WTC11 (cell line): ENCODE results near the gene SALL3. TPM values are rescaled to one million over a fixed set of nuclear protein-coding genes. Genes with fewer than 3 reads are reported as not detected.

Experiments used
- ATAC-seq: fragments of 200-7000 bp; cut with Tn5 transposase; 2 replicates; pipeline ENCODE4 v1.10.0; 2021; ENCODE audit warnings: mild to moderate bottlenecking, moderate library complexity
- CTCF ChIA-PET: fragments of 300-600 bp; sonication (Branson Sonifier 250); formaldehyde crosslinking; loops from one replicate; lab custom pipeline; 2021; ENCODE audit warnings: antibody characterized with exemption; lab: Charles Lee
- POLR2A ChIA-PET: fragments of 350-600 bp; sonication (Branson Sonifier 250); formaldehyde crosslinking; loops from one replicate; lab custom pipeline; 2021; ENCODE audit warnings: antibody characterized with exemption; lab: Charles Lee
- DNase-seq: peaks from one replicate; pipeline ENCODE4 v3.0.0; 2021; ENCODE audit warnings: low spot score
- H3K27ac Mint-ChIP-seq: 2 replicates; pipeline ENCODE4 v1.8.0; 2021; ENCODE audit warnings: mixed read lengths
- H3K27me3 Mint-ChIP-seq: 2 replicates; pipeline ENCODE4 v1.8.0; 2021; ENCODE audit warnings: low read depth, mild to moderate bottlenecking, moderate library complexity, mixed read lengths
- H3K36me3 Mint-ChIP-seq: 2 replicates; pipeline ENCODE4 v1.8.0; 2021; ENCODE audit warnings: mixed read lengths
- H3K4me1 Mint-ChIP-seq: 2 replicates; pipeline ENCODE4 v1.8.0; 2022; ENCODE audit warnings: mixed read lengths
- H3K4me3 Mint-ChIP-seq: 2 replicates; pipeline ENCODE4 v1.8.0; 2021; ENCODE audit warnings: mild to moderate bottlenecking, moderate library complexity, mixed read lengths
- H3K9me3 Mint-ChIP-seq: 2 replicates; pipeline ENCODE4 v1.8.0; 2021; ENCODE audit warnings: mixed read lengths
- AFF4 ChIP-seq: sonication (generic); formaldehyde crosslinking; IDR thresholded peaks from 2 replicates; pipeline ENCODE4 v1.8.1; 2023; ENCODE audit warnings: mild to moderate bottlenecking, missing genetic modification reagents, borderline replicate concordance
- AR ChIP-seq: fragments of 250-450 bp; sonication (Bioruptor Pico); IDR thresholded peaks from 2 replicates; pipeline ENCODE4 v1.9.0; 2021; ENCODE audit warnings: mild to moderate bottlenecking
- ATF1 ChIP-seq: sonication (generic); formaldehyde crosslinking; IDR thresholded peaks from 2 replicates; pipeline ENCODE4 v1.8.1; 2023; ENCODE audit warnings: mild to moderate bottlenecking, moderate library complexity, missing genetic modification reagents
- ATF2 ChIP-seq: sonication (generic); formaldehyde crosslinking; IDR thresholded peaks from 2 replicates; pipeline ENCODE4 v1.8.1; 2022; ENCODE audit warnings: low read depth, missing genetic modification reagents, borderline replicate concordance
- ATF6 ChIP-seq: sonication (generic); formaldehyde crosslinking; IDR thresholded peaks from 2 replicates; pipeline ENCODE4 v1.8.1; 2023; ENCODE audit warnings: mild to moderate bottlenecking, missing genetic modification reagents
- E2F4 ChIP-seq: sonication (generic); formaldehyde crosslinking; IDR thresholded peaks from 2 replicates; pipeline ENCODE4 v1.8.1; 2022; ENCODE audit warnings: low read depth, mild to moderate bottlenecking, moderate library complexity, missing genetic modification reagents, borderline replicate concordance
- ELF4 ChIP-seq: sonication (generic); formaldehyde crosslinking; IDR thresholded peaks from 2 replicates; pipeline ENCODE4 v1.8.1; 2022; ENCODE audit warnings: low read depth, mild to moderate bottlenecking, moderate library complexity, missing genetic modification reagents
- EMX1 ChIP-seq: fragments of 250-450 bp; sonication (Bioruptor Pico); IDR thresholded peaks from 2 replicates; pipeline ENCODE4 v1.8.0; 2021; ENCODE audit warnings: mild to moderate bottlenecking
- FOXK1 ChIP-seq: sonication (generic); formaldehyde crosslinking; IDR thresholded peaks from 2 replicates; pipeline ENCODE4 v1.8.0; 2022; ENCODE audit warnings: mild to moderate bottlenecking, moderate library complexity, missing genetic modification reagents
- FOXP1 ChIP-seq: sonication (generic); formaldehyde crosslinking; IDR thresholded peaks from 2 replicates; pipeline ENCODE4 v1.8.0; 2022; ENCODE audit warnings: missing genetic modification reagents, mild to moderate bottlenecking, moderate library complexity, borderline replicate concordance
- GTF2I ChIP-seq: fragments of 250-450 bp; sonication (Bioruptor Pico); conservative IDR thresholded peaks from 2 replicates; pipeline ENCODE4 v1.4.0; 2021; ENCODE audit warnings: mild to moderate bottlenecking
- HMGA2 ChIP-seq: fragments of 250-450 bp; sonication (Bioruptor Pico); IDR thresholded peaks from 2 replicates; pipeline ENCODE4 v1.4.0; 2021; ENCODE audit warnings: mild to moderate bottlenecking, moderate library complexity
- MLX ChIP-seq: sonication (generic); formaldehyde crosslinking; IDR thresholded peaks from 2 replicates; pipeline ENCODE4 v1.8.1; 2023; ENCODE audit warnings: mild to moderate bottlenecking, missing genetic modification reagents, moderate library complexity
- MYBL2 ChIP-seq: sonication (generic); formaldehyde crosslinking; IDR thresholded peaks from 2 replicates; pipeline ENCODE4 v1.8.1; 2023; ENCODE audit warnings: mild to moderate bottlenecking, moderate library complexity, missing genetic modification reagents
- NFATC4 ChIP-seq: fragments of 250-450 bp; sonication (Bioruptor Pico); IDR thresholded peaks from 2 replicates; pipeline ENCODE4 v1.9.0; 2021; ENCODE audit warnings: mild to moderate bottlenecking
- NR2C2 ChIP-seq: sonication (generic); formaldehyde crosslinking; IDR thresholded peaks from 2 replicates; pipeline ENCODE4 v1.8.0; 2022; ENCODE audit warnings: mild to moderate bottlenecking, missing genetic modification reagents
- RELA ChIP-seq: sonication (generic); formaldehyde crosslinking; IDR thresholded peaks from 2 replicates; pipeline ENCODE4 v1.8.1; 2022; ENCODE audit warnings: missing genetic modification reagents, mild to moderate bottlenecking, borderline replicate concordance
- SMAD4 ChIP-seq: sonication (generic); formaldehyde crosslinking; IDR thresholded peaks from 2 replicates; pipeline ENCODE4 v1.8.0; 2022; ENCODE audit warnings: mild to moderate bottlenecking, missing genetic modification reagents
- TEAD4 ChIP-seq: sonication (generic); formaldehyde crosslinking; IDR thresholded peaks from 2 replicates; pipeline ENCODE4 v1.8.0; 2022; ENCODE audit warnings: mild to moderate bottlenecking, missing genetic modification reagents
- ZNF317 ChIP-seq: sonication (generic); formaldehyde crosslinking; IDR thresholded peaks from 2 replicates; pipeline ENCODE4 v1.8.1; 2023; ENCODE audit warnings: low read depth, mild to moderate bottlenecking, moderate library complexity, missing genetic modification reagents, borderline replicate concordance
- ZNF416 ChIP-seq: fragments of 250-450 bp; sonication (Bioruptor Pico); IDR thresholded peaks from 2 replicates; pipeline ENCODE4 v1.9.0; 2021; ENCODE audit warnings: mild to moderate bottlenecking, inconsistent platforms
- ZNF512 ChIP-seq: sonication (generic); formaldehyde crosslinking; IDR thresholded peaks from 2 replicates; pipeline ENCODE4 v1.8.1; 2022; ENCODE audit warnings: missing genetic modification reagents, borderline replicate concordance
- total RNA-seq: library from RNA; stranded (reverse); gene quantifications from 3 replicates; pipeline ENCODE4 v1.2.3, GENCODE V29; 2021

SALL3 gene
- total RNA-seq, 1 experiment from 2014 or later, result 87.0 TPM

GRCh38 chr18:79010802-79011201 lies 31.2 kb downstream of the SALL3 start:
- Mint-ChIP-seq H3K4me1 (no peaks in the 10 kb centered on the region), H3K9me3 (0 out of 2 replicates have a peak, but pooled peaks cover 5% of the 10 kb centered on the region), H3K27me3 (no peaks in the 10 kb centered on the region), H3K4me3 (no peak overlapping the region), H3K36me3 (no peaks in the 10 kb centered on the region)
- CTCF ChIA-PET, result no interaction called here
- no peak for DNase-seq
- TF ChIP-seq AR (CRISPR knock-in tag) (no peak), ZNF317 (CRISPR knock-in tag) (no peak), GTF2I (CRISPR knock-in tag) (no peak), EMX1 (CRISPR knock-in tag) (no peak), ATF2 (CRISPR knock-in tag) (no peak), ATF1 (CRISPR knock-in tag) (no peak), HMGA2 (CRISPR knock-in tag) (no peak), ZNF512 (CRISPR knock-in tag) (no peak), ZNF416 (CRISPR knock-in tag) (no peak), NFATC4 (no peak), ATF6 (no peak), SMAD4 (CRISPR knock-in tag) (no peak), ELF4 (CRISPR knock-in tag) (no peak), RELA (CRISPR knock-in tag) (no peak), NR2C2 (no peak)
- TF ChIP-seq, all 79 proteins: peak for 0
- POLR2A ChIA-PET, result no interaction called here
- no peak overlapping the region for H3K27ac Mint-ChIP-seq
- no peak for ATAC-seq

- ATAC-seq, result no peak
- Mint-ChIP-seq H3K9me3 (0 out of 2 replicates have a peak, but pooled peaks cover 5% of the 10 kb centered on the region), H3K27ac (no peak overlapping the region), H3K27me3 (no peaks in the 10 kb centered on the region), H3K4me1 (no peaks in the 10 kb centered on the region), H3K36me3 (no peaks in the 10 kb centered on the region), H3K4me3 (no peak overlapping the region)
- POLR2A ChIA-PET, result interaction anchor here (0.6 kb wide), 1 partner anchor 1233 kb away, joined by 4 read pairs; no protein-coding TSS in a partner anchor
- DNase-seq, result no peak
- CTCF ChIA-PET, result no interaction called here
- TF ChIP-seq MYBL2 (CRISPR knock-in tag) (no peak), MLX (no peak), FOXK1 (CRISPR knock-in tag) (no peak), E2F4 (CRISPR knock-in tag) (no peak), ATF1 (CRISPR knock-in tag) (no peak), TEAD4 (CRISPR knock-in tag) (no peak), AFF4 (CRISPR knock-in tag) (no peak), GTF2I (CRISPR knock-in tag) (no peak), NR2C2 (no peak), FOXP1 (no peak)
Measured at GRCh38 chr18:79011300-79011870, 31.8 kb downstream of the SALL3 start.
